Brain pericyte (primary cell): ENCODE results near the gene NOMO2.
"Not testable (repeated sequence)": the region's sequence is repeated elsewhere in the genome, so short reads cannot be mapped to it uniquely, and the experiment has no call there.

Experiments
- DNase-seq: peaks from one replicate; pipeline ENCODE4 v3.0.0-alpha.2; 2012; ENCODE audit warnings: low read depth, low spot score

The NOMO2 gene

GRCh38 chr16:18521445-18522181, 40.3 kb downstream of the NOMO2 start:
- not testable (repeated sequence) for DNase-seq

GRCh38 chr16:18518536-18519283, 43.2 kb downstream of the NOMO2 start:
- DNase-seq: not testable (repeated sequence)

GRCh38 chr16:18498430-18498829, 63.5 kb downstream of the NOMO2 start:
- DNase-seq: not testable (repeated sequence)

- not testable (repeated sequence) for DNase-seq
Measured at GRCh38 chr16:18497032-18497431, 64.9 kb downstream of the NOMO2 start.

- DNase-seq: not testable (repeated sequence)
Measured at GRCh38 chr16:18492118-18492897, 69.6 kb downstream of the NOMO2 start.

DNA sequence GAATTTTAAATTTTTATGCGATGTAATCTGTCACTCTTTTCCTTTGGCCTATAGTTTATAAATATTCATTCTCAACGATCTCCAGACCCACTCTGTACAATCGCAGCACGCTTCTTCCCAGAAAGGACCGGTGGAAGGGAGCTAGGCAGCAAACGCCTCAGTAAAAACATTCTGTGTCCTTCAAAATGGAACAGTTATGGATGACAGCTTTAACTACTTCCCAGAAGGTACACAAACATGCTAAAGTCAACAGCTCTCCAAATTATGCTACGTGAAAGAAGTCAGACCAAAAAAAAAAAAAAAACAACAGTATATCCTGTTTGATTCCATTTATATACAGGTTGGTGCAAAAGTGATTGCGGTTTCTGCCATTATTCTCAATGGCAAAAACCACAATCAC, 125.9 kb downstream of the NOMO2 start:
- DNase-seq: not testable (repeated sequence)

- DNase-seq: not testable (repeated sequence)
Measured at GRCh38 chr16:18415827-18416226, 146.1 kb downstream of the NOMO2 start.

DNA sequence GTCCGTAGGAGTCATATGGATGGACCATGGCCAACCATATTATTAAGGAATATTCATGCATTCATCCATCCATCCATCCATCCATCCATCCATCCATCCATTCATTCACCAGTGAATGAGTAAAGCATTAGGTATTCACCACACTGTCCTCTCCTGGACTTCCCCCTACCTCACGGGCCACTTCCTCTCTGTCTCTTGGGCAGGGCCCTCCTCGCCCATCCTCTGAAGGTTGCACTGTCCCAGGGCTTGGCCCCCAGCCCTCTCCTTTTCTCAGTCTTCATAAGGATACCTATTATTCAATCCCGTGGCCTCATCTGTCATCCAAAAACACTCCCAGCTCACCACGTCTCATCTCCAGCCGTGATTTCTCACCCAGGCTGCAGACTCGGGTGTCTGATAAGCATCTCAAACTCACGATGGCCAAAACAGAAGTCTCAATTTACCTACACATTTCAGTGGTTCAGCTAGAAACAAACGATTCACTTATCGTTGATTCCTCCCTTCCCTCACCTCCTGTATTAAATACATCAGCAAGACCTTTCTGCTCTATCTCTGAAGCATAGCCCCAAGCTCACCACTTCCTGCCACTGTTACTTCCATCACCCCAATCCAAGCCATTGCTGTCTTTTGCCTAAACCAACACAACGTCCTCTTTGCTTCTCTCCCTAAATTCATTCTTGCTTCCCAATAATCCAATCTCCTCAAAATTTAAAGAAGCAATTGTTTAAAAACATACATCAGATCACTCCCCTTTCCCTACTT, 152.2 kb downstream of the NOMO2 start:
- not testable (repeated sequence) for DNase-seq

DNA sequence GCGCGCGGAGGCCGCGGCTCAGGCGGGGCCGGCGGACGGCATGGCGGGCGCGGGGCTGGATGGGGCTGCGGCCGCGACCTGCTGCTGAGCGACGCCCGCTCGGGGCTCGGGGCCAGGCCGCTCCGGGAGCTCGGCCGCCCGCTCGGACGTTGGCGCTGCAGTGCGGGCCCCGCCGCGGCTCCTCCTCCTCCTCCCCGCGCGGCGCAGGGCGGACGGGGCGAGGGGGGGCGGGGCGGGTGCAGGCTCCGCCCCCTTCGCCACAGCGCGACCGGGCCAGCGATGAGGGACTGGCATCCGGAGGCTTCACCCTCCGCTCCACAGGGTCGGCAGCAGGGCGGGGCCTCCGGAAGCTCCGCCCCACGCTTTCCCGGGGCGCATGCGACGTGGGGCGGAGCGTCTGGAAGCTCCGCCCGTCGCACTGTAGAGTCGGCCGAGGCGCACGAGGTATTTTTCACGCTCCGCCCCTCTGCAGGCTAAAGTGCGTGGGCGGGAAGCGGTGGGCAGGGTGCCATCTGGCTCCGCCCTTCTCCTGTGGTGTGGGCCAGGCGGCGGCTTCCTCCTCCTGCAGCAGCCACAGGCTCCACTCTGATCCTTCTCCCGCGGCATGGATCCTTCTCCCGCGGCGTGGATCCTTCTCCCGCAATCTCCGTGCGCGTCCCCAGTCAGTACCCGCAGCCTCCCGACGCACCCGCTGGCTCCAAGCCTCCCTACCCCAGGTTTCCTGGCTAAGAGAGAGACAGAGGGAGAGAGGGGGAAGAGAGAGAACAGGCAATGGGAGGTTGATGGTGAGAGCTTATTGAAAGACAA, 159.8 kb downstream of the NOMO2 start:
- not testable (repeated sequence) for DNase-seq

- DNase-seq: not testable (repeated sequence)
Measured at GRCh38 chr16:18401159-18401558, 160.7 kb downstream of the NOMO2 start.

- not testable (repeated sequence) for DNase-seq
Measured at GRCh38 chr16:18394363-18394762, 167.5 kb downstream of the NOMO2 start.

- not testable (repeated sequence) for DNase-seq
Measured at GRCh38 chr16:18387767-18388166, 174.1 kb downstream of the NOMO2 start.

GRCh38 chr16:18386517-18386916, 175.4 kb downstream of the NOMO2 start:
- not testable (repeated sequence) for DNase-seq

DNA sequence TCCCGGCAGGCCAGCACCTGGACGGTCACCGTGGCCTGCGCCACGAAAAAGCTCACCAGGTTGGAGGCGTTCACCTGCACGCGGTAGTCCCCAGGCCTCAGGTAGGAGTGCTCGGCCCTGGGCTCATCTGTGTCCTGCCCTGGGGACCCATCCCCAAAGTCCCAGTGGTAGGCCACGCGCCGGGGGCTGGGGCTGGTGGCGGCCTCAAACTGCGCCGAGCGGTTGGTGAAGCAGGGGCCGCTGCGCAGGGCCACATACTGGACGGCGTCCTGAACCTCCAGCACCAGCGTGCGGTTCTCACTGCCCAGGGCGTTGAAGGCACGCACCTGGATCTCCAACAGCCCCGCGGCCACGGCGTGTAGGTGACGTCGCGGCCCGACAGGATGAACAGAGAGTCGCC, 176.6 kb downstream of the NOMO2 start:
- not testable (repeated sequence) for DNase-seq

- DNase-seq: not testable (repeated sequence)
Measured at GRCh38 chr16:18384869-18385268, 177.0 kb downstream of the NOMO2 start.

DNA sequence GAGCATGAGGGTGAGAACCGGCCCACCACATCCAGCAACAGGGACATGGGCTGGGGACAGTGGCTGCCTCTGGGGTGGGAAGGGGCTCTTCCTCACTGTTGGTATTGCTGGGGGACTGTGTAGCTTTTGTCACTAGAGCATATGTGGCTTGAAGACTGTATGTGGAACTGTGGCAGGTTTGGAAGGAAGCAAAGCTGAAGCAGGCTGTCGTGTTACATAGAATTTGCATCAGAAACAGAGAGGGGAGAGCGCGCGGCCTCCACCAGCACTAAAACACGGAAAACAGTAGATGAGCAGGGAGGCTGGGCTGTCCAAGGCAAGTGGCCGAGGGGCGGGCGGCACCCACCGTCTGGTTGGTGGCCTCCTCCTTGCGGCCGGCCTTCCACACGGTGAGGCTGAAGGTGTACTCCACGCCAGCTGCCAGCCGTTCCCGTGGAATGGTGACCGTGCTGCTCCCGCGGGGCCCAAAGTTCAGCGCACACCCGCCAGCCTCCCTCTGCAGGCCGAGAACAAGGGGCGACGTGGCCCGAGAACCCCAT, 177.7 kb downstream of the NOMO2 start:
- not testable (repeated sequence) for DNase-seq

DNA sequence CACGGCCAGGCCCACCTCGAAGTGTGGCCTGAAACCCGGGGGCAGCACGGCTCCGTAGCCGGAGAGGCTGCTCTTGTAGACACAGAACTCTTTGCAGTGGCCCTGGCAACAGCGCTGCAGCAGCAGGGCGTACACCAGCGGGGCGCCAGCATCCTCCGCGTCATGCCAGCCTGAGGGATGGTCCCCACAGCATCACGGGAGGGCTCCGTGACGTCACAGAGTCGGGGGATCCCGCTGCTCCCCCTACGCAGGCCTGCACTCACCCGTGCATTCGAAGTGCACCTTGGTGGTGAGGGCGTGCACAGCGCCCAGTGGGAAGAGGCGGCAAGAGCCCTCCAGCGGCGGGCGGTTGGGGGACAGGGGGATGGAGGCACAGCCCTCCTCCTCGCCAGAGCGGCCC, 179.2 kb downstream of the NOMO2 start:
- not testable (repeated sequence) for DNase-seq
